ENCODE results near the gene BHLHA9.
"Not testable (repeated sequence)": the region's sequence is repeated elsewhere in the genome, so short reads cannot be mapped to it uniquely, and the experiment has no call there.

Gene BHLHA9

GRCh38 chr17:1229349-1229899 lies 40.8 kb upstream of the BHLHA9 start:
- Histone ChIP-seq H3K4me1 (ENCODE audit: control insufficient read depth in 5 of 5, insufficient read depth in 5 of 5, low read length in 5 of 5) (peaks cover 0 to 57% (median 25%) of the 10 kb centered on the region in 5 donors), H3K27me3 (ENCODE audit: control insufficient read depth in 5 of 5, insufficient read depth in 4 of 5, low read length in 5 of 5) (peaks cover 10 to 41% (median 26%) of the 10 kb centered on the region in 5 donors), H3K9me3 (ENCODE audit: control insufficient read depth in 5 of 5, low read length in 5 of 5) (peaks cover 0 to 2% (median 0%) of the 10 kb centered on the region in 5 donors), H3K27ac (ENCODE audit: low read depth, low read length) (no peak overlapping the region), H3K36me3 (ENCODE audit: control insufficient read depth in 5 of 5, insufficient read depth in 5 of 5, low read length in 5 of 5) (peaks cover 0 to 6% (median 0%) of the 10 kb centered on the region in 5 donors), H3K4me3 (ENCODE audit: low read depth in 1 of 5, low read length in 5 of 5) (peak overlapping the region in 4 of 5 donors; percentile 48 to 71 (median 58)), H3K9ac (ENCODE audit: low read length in 5 of 5) (peak overlapping the region in 3 of 5 donors; percentile 35 to 58 (median 37))

- Histone ChIP-seq H3K9me3 (ENCODE audit: control insufficient read depth in 5 of 5, low read length in 5 of 5) (peaks cover 0 to 2% (median 0%) of the 10 kb centered on the region in 5 donors), H3K27me3 (ENCODE audit: control insufficient read depth in 5 of 5, insufficient read depth in 4 of 5, low read length in 5 of 5) (peaks cover 10 to 41% (median 26%) of the 10 kb centered on the region in 5 donors), H3K4me3 (ENCODE audit: low read depth in 1 of 5, low read length in 5 of 5) (peak overlapping the region in 4 of 5 donors; percentile 42 to 57 (median 52)), H3K9ac (ENCODE audit: low read length in 5 of 5) (peak overlapping the region in 3 of 5 donors; percentile 20 to 41 (median 27)), H3K4me1 (ENCODE audit: control insufficient read depth in 5 of 5, insufficient read depth in 5 of 5, low read length in 5 of 5) (peaks cover 0 to 57% (median 25%) of the 10 kb centered on the region in 5 donors), H3K27ac (ENCODE audit: low read depth, low read length) (no peak overlapping the region), H3K36me3 (ENCODE audit: control insufficient read depth in 5 of 5, insufficient read depth in 5 of 5, low read length in 5 of 5) (peaks cover 0 to 6% (median 0%) of the 10 kb centered on the region in 5 donors)
Measured at GRCh38 chr17:1229900-1230501, 40.2 kb upstream of the BHLHA9 start.

- no peak overlapping the region for H3K9ac ChIP-seq (ENCODE audit: low read length in 5 of 5)
- H3K27ac ChIP-seq (ENCODE audit: low read depth, low read length) = no peak overlapping the region
- no peak overlapping the region for H3K4me3 ChIP-seq (ENCODE audit: low read depth in 1 of 5, low read length in 5 of 5)
- H3K36me3 ChIP-seq (ENCODE audit: control insufficient read depth in 5 of 5, insufficient read depth in 5 of 5, low read length in 5 of 5) = peaks cover 0 to 4% (median 0%) of the 10 kb centered on the region in 5 donors
- H3K4me1 ChIP-seq (ENCODE audit: control insufficient read depth in 5 of 5, insufficient read depth in 5 of 5, low read length in 5 of 5) = peaks cover 0 to 49% (median 25%) of the 10 kb centered on the region in 5 donors
- H3K9me3 ChIP-seq (ENCODE audit: control insufficient read depth in 5 of 5, low read length in 5 of 5) = peaks cover 0 to under 1% (median 0%) of the 10 kb centered on the region in 5 donors
- H3K27me3 ChIP-seq (ENCODE audit: control insufficient read depth in 5 of 5, insufficient read depth in 4 of 5, low read length in 5 of 5) = peaks cover 10 to 36% (median 23%) of the 10 kb centered on the region in 5 donors
Measured at GRCh38 chr17:1231456-1231855, 38.8 kb upstream of the BHLHA9 start.

GRCh38 chr17:1232331-1232730 lies 37.9 kb upstream of the BHLHA9 start:
- H3K9me3 ChIP-seq (ENCODE audit: control insufficient read depth in 5 of 5, low read length in 5 of 5) = no peaks in the 10 kb centered on the region

GRCh38 chr17:1232786-1233185 lies 37.5 kb upstream of the BHLHA9 start:
- Histone ChIP-seq H3K4me1 (ENCODE audit: control insufficient read depth in 5 of 5, insufficient read depth in 5 of 5, low read length in 5 of 5) (peaks cover 0 to 36% (median 20%) of the 10 kb centered on the region in 5 donors), H3K36me3 (ENCODE audit: control insufficient read depth in 5 of 5, insufficient read depth in 5 of 5, low read length in 5 of 5) (no peaks in the 10 kb centered on the region), H3K9me3 (ENCODE audit: control insufficient read depth in 5 of 5, low read length in 5 of 5) (no peaks in the 10 kb centered on the region), H3K27ac (ENCODE audit: low read depth, low read length) (no peak overlapping the region), H3K4me3 (ENCODE audit: low read depth in 1 of 5, low read length in 5 of 5) (no peak overlapping the region), H3K27me3 (ENCODE audit: control insufficient read depth in 5 of 5, insufficient read depth in 4 of 5, low read length in 5 of 5) (peaks cover 6 to 26% (median 17%) of the 10 kb centered on the region in 5 donors), H3K9ac (ENCODE audit: low read length in 5 of 5) (no peak overlapping the region)

More at GRCh38 chr17:1232331-1232730, 37.9 kb upstream of the BHLHA9 start:
- H3K4me3 ChIP-seq (ENCODE audit: low read depth in 1 of 5, low read length in 5 of 5) = no peak overlapping the region
- H3K9ac ChIP-seq (ENCODE audit: low read length in 5 of 5) = no peak overlapping the region
- peaks cover 9 to 30% (median 20%) of the 10 kb centered on the region in 5 donors for H3K27me3 ChIP-seq (ENCODE audit: control insufficient read depth in 5 of 5, insufficient read depth in 4 of 5, low read length in 5 of 5)
- H3K36me3 ChIP-seq (ENCODE audit: control insufficient read depth in 5 of 5, insufficient read depth in 5 of 5, low read length in 5 of 5) = no peaks in the 10 kb centered on the region
- H3K27ac ChIP-seq (ENCODE audit: low read depth, low read length) = no peak overlapping the region
- H3K4me1 ChIP-seq (ENCODE audit: control insufficient read depth in 5 of 5, insufficient read depth in 5 of 5, low read length in 5 of 5) = peaks cover 0 to 40% (median 25%) of the 10 kb centered on the region in 5 donors

DNA sequence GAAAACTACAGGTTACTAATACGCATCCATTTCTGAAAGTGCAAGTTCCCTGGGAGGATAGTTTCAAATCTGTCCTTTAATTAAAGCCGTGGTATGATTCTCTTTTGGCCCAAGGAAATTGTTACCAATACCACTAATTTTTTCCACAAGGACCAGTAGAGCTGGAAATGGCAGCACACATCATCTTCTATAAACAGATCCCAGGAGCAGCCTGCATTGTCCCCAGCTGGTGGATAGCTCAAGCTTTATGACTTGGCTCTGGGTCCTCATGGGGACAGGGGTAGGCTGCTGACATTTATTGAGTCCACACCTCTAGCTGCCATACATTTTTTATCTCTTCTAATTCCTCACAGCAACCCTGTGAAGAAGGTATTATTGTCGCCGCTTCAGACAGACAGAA lies 35.8 kb upstream of the BHLHA9 start:
- Histone ChIP-seq H3K9me3 (ENCODE audit: control insufficient read depth in 5 of 5, low read length in 5 of 5) (no peaks in the 10 kb centered on the region), H3K4me3 (ENCODE audit: low read depth in 1 of 5, low read length in 5 of 5) (no peak overlapping the region), H3K27ac (ENCODE audit: low read depth, low read length) (no peak overlapping the region), H3K4me1 (ENCODE audit: control insufficient read depth in 5 of 5, insufficient read depth in 5 of 5, low read length in 5 of 5) (peaks cover 0 to 23% (median 14%) of the 10 kb centered on the region in 5 donors), H3K9ac (ENCODE audit: low read length in 5 of 5) (no peak overlapping the region), H3K27me3 (ENCODE audit: control insufficient read depth in 5 of 5, insufficient read depth in 4 of 5, low read length in 5 of 5) (peaks cover 4 to 20% (median 12%) of the 10 kb centered on the region in 5 donors), H3K36me3 (ENCODE audit: control insufficient read depth in 5 of 5, insufficient read depth in 5 of 5, low read length in 5 of 5) (no peaks in the 10 kb centered on the region)

GRCh38 chr17:1237471-1237870 lies 32.8 kb upstream of the BHLHA9 start:
- H3K36me3 ChIP-seq (ENCODE audit: control insufficient read depth in 5 of 5, insufficient read depth in 5 of 5, low read length in 5 of 5) = no peaks in the 10 kb centered on the region

GRCh38 chr17:1239210-1239609 lies 31.0 kb upstream of the BHLHA9 start:
- Histone ChIP-seq H3K36me3 (ENCODE audit: control insufficient read depth in 5 of 5, insufficient read depth in 5 of 5, low read length in 5 of 5) (no peaks in the 10 kb centered on the region), H3K4me3 (ENCODE audit: low read depth in 1 of 5, low read length in 5 of 5) (no peak overlapping the region), H3K27ac (ENCODE audit: low read depth, low read length) (no peak overlapping the region), H3K9ac (ENCODE audit: low read length in 5 of 5) (no peak overlapping the region), H3K27me3 (ENCODE audit: control insufficient read depth in 5 of 5, insufficient read depth in 4 of 5, low read length in 5 of 5) (peaks cover 0 to 5% (median 0%) of the 10 kb centered on the region in 5 donors), H3K4me1 (ENCODE audit: control insufficient read depth in 5 of 5, insufficient read depth in 5 of 5, low read length in 5 of 5) (peaks cover 3 to 6% (median 4%) of the 10 kb centered on the region in 5 donors), H3K9me3 (ENCODE audit: control insufficient read depth in 5 of 5, low read length in 5 of 5) (no peaks in the 10 kb centered on the region)

More at GRCh38 chr17:1237471-1237870, 32.8 kb upstream of the BHLHA9 start:
- Histone ChIP-seq H3K27ac (ENCODE audit: low read depth, low read length) (no peak overlapping the region), H3K27me3 (ENCODE audit: control insufficient read depth in 5 of 5, insufficient read depth in 4 of 5, low read length in 5 of 5) (peaks cover 0 to 9% (median 2%) of the 10 kb centered on the region in 5 donors), H3K4me3 (ENCODE audit: low read depth in 1 of 5, low read length in 5 of 5) (no peak overlapping the region), H3K9me3 (ENCODE audit: control insufficient read depth in 5 of 5, low read length in 5 of 5) (no peaks in the 10 kb centered on the region), H3K9ac (ENCODE audit: low read length in 5 of 5) (no peak overlapping the region), H3K4me1 (ENCODE audit: control insufficient read depth in 5 of 5, insufficient read depth in 5 of 5, low read length in 5 of 5) (peaks cover 3 to 6% (median 4%) of the 10 kb centered on the region in 5 donors)

GRCh38 chr17:1240426-1240825 lies 29.8 kb upstream of the BHLHA9 start:
- H3K27me3 ChIP-seq (ENCODE audit: control insufficient read depth in 5 of 5, insufficient read depth in 4 of 5, low read length in 5 of 5); H3K27ac ChIP-seq (ENCODE audit: low read depth, low read length); H3K4me3 ChIP-seq (ENCODE audit: low read depth in 1 of 5, low read length in 5 of 5); H3K36me3 ChIP-seq (ENCODE audit: control insufficient read depth in 5 of 5, insufficient read depth in 5 of 5, low read length in 5 of 5); H3K4me1 ChIP-seq (ENCODE audit: control insufficient read depth in 5 of 5, insufficient read depth in 5 of 5, low read length in 5 of 5); H3K9ac ChIP-seq (ENCODE audit: low read length in 5 of 5); H3K9me3 ChIP-seq (ENCODE audit: control insufficient read depth in 5 of 5, low read length in 5 of 5): not testable (repeated sequence)

GRCh38 chr17:1241929-1242328 lies 28.3 kb upstream of the BHLHA9 start:
- peaks cover 0 to 5% (median 0%) of the 10 kb centered on the region in 5 donors for H3K27me3 ChIP-seq (ENCODE audit: control insufficient read depth in 5 of 5, insufficient read depth in 4 of 5, low read length in 5 of 5)
- H3K27ac ChIP-seq (ENCODE audit: low read depth, low read length) = no peak overlapping the region
- no peaks in the 10 kb centered on the region for H3K36me3 ChIP-seq (ENCODE audit: control insufficient read depth in 5 of 5, insufficient read depth in 5 of 5, low read length in 5 of 5)
- H3K9ac ChIP-seq (ENCODE audit: low read length in 5 of 5) = no peak overlapping the region
- no peak overlapping the region for H3K4me3 ChIP-seq (ENCODE audit: low read depth in 1 of 5, low read length in 5 of 5)
- H3K4me1 ChIP-seq (ENCODE audit: control insufficient read depth in 5 of 5, insufficient read depth in 5 of 5, low read length in 5 of 5) = peaks cover 3 to 6% (median 4%) of the 10 kb centered on the region in 5 donors
- no peaks in the 10 kb centered on the region for H3K9me3 ChIP-seq (ENCODE audit: control insufficient read depth in 5 of 5, low read length in 5 of 5)

Data from subcutaneous abdominal adipose tissue (tissue), 5 donors.